Coronary artery (tissue), 2 donors: ENCODE results near the gene CHST5.
"Not testable (repeated sequence)": the region's sequence is repeated elsewhere in the genome, so short reads cannot be mapped to it uniquely, and the experiment has no call there.

ENCODE experiments used
- DNase-seq: peaks from one replicate; pipeline ENCODE4 v3.0.0-alpha.2; 2017; ENCODE audit warnings: low spot score
- H3K27ac ChIP-seq, 2 donors: fragments of 200-600 bp; sonication (generic); one replicate each; pipeline ENCODE4 v1.5.1; 2016 to 2019
- H3K4me3 ChIP-seq: fragments of 200-600 bp; sonication (generic); 2 replicates; pipeline ENCODE4 v1.5.1; 2016; ENCODE audit warnings: mild to moderate bottlenecking, moderate library complexity
- CTCF ChIP-seq: fragments of 200-600 bp; sonication (generic); IDR thresholded peaks from one replicate; pipeline ENCODE4 v1.5.1; 2019; ENCODE audit warnings: antibody characterized with exemption

CHST5 gene

GRCh38 chr16:75552951-75553350 lies 17.0 kb upstream of the CHST5 start:
- no peak for DNase-seq
- Histone ChIP-seq H3K4me3 (no peak overlapping the region), H3K27ac (peak overlapping the region in 1 of 2 donors; percentile 4)
- TF ChIP-seq CTCF, result no peak

- TF ChIP-seq CTCF, result no peak
- Histone ChIP-seq H3K4me3 (no peak overlapping the region), H3K27ac (peak overlapping the region in 1 of 2 donors; percentile 18)
- DNase-seq, result no peak
These were observed 14.3 kb upstream of the CHST5 start for GRCh38 chr16:75550211-75550662.

- DNase-seq, H3K4me3 ChIP-seq, H3K27ac ChIP-seq: not testable (repeated sequence)
These were observed 12.5 kb upstream of the CHST5 start for GRCh38 chr16:75548456-75548855.

GRCh38 chr16:75546293-75546692 lies 10.4 kb upstream of the CHST5 start:
- no peak for DNase-seq
- no peak for TF ChIP-seq CTCF
- Histone ChIP-seq H3K27ac (no peak overlapping the region), H3K4me3 (no peak overlapping the region)

- H3K27ac ChIP-seq, H3K4me3 ChIP-seq, DNase-seq: not testable (repeated sequence)
These were observed 10.0 kb upstream of the CHST5 start for GRCh38 chr16:75545879-75546278.

GRCh38 chr16:75542462-75542861 lies 6.6 kb upstream of the CHST5 start:
- not testable (repeated sequence) for H3K27ac ChIP-seq, DNase-seq, H3K4me3 ChIP-seq

- no peak overlapping the region for H3K27ac ChIP-seq
- DNase-seq, result no peak
- no peak for TF ChIP-seq CTCF
- H3K4me3 ChIP-seq, result no peak overlapping the region
These were observed 5.3 kb upstream of the CHST5 start for GRCh38 chr16:75541236-75541635.

- not testable (repeated sequence) for DNase-seq, H3K4me3 ChIP-seq
- peak overlapping the region in 1 of 2 donors; percentile 72 for H3K27ac ChIP-seq
These were observed 3.1 kb upstream of the CHST5 start for GRCh38 chr16:75538882-75539565.

- H3K27ac ChIP-seq, result no peak overlapping the region
- no peak for TF ChIP-seq CTCF
- DNase-seq, result no peak
These were observed 1.9 kb upstream of the CHST5 start for GRCh38 chr16:75537776-75538175.

More at GRCh38 chr16:75537776-75538175, 1.9 kb upstream of the CHST5 start:
- H3K4me3 ChIP-seq, result no peak overlapping the region
